LoVo (cell line): ENCODE measurements around the gene PCCA.
"Not testable (repeated sequence)": the region's sequence is repeated elsewhere in the genome, so short reads cannot be mapped to it uniquely, and the experiment has no call there.

ENCODE experiments used
- DNase-seq: peaks from one replicate; pipeline ENCODE4 v3.0.0-alpha.2; 2016; ENCODE audit warnings: low spot score

PCCA gene

GRCh38 chr13:100363285-100363711 lies 274.4 kb downstream of the PCCA start:
- DNase-seq: no peak

- peak; percentile 44 for DNase-seq
These were observed 275.0 kb downstream of the PCCA start for GRCh38 chr13:100363874-100364273.

DNA sequence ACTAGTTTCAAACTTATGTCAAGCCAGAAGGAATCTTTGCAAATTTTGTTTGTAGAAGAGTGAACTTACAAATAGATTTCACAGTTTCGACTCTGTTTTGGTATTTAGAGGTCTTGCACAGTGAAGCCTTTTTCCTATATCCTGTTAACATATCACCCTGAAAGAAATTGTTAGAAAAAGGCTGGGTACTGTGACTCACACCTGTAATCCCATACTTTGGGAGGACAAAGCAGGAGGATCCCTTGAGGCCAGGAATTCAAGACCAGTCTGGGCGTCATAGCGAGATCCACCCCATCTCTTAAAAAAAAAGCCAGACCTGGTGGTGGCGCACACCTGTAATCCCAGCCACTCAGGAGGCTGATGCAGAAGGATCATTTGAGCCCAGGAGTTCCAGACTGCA lies 275.7 kb downstream of the PCCA start:
- DNase-seq: no peak

DNA sequence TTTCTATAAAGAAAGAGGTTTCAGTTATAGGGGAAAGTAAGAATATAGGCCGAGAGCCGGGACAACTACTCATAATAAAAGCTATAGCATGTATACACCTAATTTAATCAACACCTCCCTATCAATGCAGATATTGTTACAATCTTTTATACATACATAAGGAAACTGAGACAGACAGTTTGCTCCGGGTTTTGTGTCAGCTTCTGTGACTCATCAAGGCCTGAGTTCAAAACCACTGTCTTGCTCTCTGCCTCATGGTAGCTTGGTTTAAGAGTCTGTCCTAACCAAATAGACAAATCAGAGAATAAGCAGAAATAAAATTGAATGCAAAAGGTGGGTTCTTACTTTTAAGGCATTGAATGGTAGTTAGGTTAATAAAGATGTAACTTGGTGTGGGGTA lies 276.8 kb downstream of the PCCA start:
- DNase-seq: no peak

GRCh38 chr13:100378533-100378932 lies 289.6 kb downstream of the PCCA start:
- no peak for DNase-seq

DNA sequence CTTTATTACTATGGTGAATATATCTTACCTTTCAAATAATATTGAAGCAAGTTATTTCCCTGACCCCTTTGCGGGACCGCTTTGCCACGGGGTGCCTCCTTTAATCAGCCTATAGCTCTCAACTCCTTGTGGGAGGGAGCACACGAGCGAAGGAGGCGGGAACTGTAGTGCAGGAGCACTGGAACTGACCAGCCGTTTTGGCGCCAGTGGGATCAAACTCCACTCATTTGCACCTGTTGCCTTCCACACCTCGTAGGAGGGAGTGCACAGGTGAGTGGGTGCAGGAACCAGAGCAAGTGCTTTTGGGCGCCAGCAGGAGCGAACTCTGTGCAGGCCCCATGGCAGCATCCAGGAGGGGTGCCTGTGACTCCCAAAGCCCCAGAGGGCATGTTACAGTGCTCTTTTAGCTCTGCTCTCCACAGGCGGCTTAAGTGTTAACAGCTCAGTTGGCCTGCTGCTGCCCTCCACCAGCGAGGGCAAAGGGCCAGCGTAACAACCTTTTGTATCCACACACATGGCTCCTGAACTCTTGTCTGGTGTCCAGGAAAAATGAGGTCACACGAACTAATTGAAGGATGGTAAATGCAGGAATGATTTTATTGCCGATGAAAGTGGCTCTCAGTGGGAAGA lies 292.8 kb downstream of the PCCA start:
- no peak for DNase-seq

- no peak for DNase-seq
These were observed 293.9 kb downstream of the PCCA start for GRCh38 chr13:100382785-100383184.

- DNase-seq: no peak
These were observed 298.5 kb downstream of the PCCA start for GRCh38 chr13:100387416-100387815.

DNA sequence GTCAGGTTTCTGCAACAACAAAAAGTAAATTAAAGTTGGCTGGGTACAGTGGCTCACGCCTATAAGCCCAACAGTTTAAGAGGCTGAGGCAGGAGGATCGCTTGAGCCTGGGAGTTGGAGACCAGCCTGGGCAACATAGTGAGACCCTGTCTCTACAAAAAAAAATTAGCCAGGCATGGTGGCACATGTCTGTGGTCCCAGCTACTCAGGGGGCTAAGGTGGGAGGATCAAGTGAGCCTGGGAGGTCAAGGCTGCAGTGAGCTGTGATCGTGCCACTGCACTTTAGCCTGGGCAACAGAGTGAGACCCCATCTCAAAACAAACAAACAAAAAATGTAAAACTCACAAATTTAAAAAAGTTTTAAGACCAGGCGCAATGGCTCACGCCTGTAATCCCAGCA lies 299.3 kb downstream of the PCCA start:
- DNase-seq: not testable (repeated sequence)

DNA sequence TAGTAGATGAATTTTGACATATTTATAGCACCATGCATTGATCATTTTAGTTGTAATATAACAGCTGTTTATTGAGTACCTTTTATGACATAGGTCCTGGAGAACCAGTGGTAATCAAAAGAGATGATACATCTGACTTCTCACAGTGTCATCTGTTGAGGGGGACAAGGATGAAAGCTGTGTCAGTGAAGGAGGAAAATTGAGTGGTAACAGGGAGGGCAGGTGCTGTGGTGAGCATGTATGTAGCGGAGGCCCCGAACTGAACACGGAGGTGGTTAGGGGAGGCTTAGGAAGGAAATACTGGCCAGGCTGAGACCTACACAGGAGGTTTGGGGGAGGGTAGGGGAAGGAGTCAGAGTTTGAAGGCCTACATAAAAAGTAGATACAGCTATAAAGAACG lies 300.0 kb downstream of the PCCA start:
- DNase-seq: no peak

GRCh38 chr13:100389617-100390016 lies 300.7 kb downstream of the PCCA start:
- no peak for DNase-seq

- peak; percentile 92 for DNase-seq
These were observed 304.1 kb downstream of the PCCA start for GRCh38 chr13:100392709-100393630.

DNA sequence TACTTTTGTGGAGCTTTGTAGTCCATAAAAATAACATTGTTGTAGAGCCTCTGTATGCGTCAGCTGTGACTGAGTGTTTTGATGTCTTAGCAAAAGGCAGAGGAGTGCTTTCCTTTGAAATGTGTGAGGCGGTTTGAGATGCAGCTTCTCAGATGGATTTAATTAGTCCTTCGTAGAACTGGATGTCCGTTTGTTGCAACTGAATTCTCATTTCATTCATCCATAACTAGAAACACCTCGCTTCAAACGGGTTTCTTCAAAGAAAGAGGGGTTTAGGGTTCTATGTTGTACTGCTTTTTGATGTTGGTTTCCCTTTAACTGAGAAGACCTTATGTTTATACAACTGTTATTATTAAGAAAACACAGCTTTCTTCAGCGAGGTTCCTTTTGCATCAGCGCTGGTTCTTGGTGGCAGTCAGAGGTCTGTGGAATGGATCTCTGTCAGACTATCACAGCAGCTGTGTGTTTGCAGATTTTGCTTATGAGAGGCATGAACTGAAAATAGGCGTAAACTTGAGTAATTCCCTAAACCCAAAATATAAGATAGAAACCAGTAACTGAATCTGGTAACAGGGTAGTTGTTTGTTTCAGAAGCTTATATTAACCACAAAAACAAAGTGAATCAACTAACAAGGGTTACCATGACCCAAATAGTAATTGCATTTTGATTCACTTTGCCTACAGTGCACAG lies 305.3 kb downstream of the PCCA start:
- DNase-seq: no peak

- no peak for DNase-seq
These were observed 306.9 kb downstream of the PCCA start for GRCh38 chr13:100395698-100396373.

DNA sequence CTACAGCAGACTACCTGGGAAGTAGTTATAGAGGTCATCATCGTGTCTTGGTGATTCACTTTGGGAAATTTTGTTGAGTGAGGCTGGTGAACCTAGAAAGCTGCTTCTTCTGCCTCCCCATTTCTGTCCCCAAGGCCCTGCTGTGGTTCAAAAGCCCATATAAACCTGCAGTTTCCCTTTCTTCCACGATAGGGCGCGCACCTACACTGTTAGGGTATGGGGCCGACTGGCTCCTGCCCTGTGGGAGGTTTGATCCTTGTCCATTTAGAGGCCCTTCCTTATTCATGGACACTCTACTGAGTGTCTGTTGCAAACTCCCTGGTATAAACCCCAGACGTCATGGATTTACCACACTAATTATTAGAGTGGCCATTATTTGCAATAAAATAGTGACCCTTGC lies 307.9 kb downstream of the PCCA start:
- DNase-seq: no peak

GRCh38 chr13:100397627-100398026 lies 308.7 kb downstream of the PCCA start:
- DNase-seq: no peak

DNA sequence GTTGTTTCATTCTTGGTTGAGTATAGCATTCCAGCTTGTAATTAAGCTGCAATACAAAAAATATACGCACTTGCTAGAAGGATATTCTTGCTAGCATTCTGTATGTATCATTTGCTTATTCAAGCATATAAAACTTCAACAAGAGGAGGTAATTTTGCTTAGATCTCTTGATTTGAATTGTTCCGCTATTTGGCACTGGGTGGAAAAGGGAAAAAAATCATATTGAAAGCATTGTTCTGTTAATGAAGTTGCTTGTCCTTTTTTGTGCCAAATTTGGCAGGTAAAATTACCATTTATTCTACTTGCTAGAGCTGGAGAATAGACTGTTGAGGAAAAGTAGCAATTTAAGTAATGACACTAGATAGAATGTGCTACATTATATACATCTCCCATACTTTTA lies 309.5 kb downstream of the PCCA start:
- no peak for DNase-seq

GRCh38 chr13:100399455-100399854 lies 310.6 kb downstream of the PCCA start:
- DNase-seq: no peak

GRCh38 chr13:100403675-100404074 lies 314.8 kb downstream of the PCCA start:
- no peak for DNase-seq

GRCh38 chr13:100409132-100409531 lies 320.2 kb downstream of the PCCA start:
- DNase-seq: no peak

- peak; percentile 9 for DNase-seq
These were observed 334.5 kb downstream of the PCCA start for GRCh38 chr13:100423375-100423774.

- no peak for DNase-seq
These were observed 340.1 kb downstream of the PCCA start for GRCh38 chr13:100428986-100429385.
